Hematopoietic multipotent progenitor cell treated with erythropoietin and hydrocortisone succinate and interleukin-3 and kit ligand, for 17 days (in vitro differentiated cells): ENCODE measurements around the gene ATOH7.
"Not testable (repeated sequence)": the region's sequence is repeated elsewhere in the genome, so short reads cannot be mapped to it uniquely, and the experiment has no call there.

Source experiments
- DNase-seq: peaks from one replicate; pipeline ENCODE4 v3.0.0-alpha.2; 2015; ENCODE audit warnings: low spot score

Gene ATOH7

DNA sequence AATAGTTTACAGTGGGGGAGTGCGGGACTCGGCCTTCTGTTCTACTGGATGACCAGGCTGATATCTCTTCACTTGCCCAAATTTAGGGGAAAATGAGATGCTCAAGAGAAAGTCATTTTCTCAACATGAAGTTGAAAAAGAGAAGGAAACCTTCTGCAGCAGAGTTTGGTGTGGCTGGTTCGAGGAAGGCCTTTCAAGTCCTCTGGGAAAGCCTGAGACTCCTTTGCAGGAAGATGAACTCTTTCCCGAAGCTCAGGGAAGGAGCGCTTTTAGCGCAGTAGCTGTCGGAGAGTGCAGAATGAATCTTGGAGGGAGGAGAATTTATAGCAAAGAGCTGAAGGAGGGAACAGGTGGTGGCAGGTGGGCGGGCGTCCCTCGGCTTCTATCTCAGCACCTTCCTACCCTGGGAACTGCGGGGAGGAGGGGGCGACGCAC is at the start of gene ATOH7:
Gene ATOH7 (minus strand): TSS at position 297 of the 435 bp plus-strand sequence. CDS start 436 bp downstream, outside the sequence.
- no peak for DNase-seq

DNA sequence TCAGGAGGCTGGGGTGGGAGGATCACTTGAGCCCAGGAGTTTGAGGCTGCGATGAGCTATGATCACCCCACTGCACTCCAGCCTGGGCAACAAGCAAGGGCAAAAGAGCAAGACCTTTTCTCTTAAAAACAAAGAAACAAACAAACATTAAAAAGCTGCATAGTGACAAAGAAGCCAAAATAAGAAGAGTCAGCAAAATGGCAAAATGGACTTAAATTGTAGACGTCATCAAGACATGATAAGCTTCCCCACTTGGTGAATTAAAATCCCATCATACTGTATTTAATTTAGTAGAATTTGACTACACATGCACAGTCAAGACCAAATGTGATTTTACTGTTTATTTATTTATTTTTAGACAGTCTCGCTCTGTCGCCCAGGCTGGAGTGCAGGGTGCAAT is 48.8 kb upstream of the ATOH7 start:
- DNase-seq = no peak

DNA sequence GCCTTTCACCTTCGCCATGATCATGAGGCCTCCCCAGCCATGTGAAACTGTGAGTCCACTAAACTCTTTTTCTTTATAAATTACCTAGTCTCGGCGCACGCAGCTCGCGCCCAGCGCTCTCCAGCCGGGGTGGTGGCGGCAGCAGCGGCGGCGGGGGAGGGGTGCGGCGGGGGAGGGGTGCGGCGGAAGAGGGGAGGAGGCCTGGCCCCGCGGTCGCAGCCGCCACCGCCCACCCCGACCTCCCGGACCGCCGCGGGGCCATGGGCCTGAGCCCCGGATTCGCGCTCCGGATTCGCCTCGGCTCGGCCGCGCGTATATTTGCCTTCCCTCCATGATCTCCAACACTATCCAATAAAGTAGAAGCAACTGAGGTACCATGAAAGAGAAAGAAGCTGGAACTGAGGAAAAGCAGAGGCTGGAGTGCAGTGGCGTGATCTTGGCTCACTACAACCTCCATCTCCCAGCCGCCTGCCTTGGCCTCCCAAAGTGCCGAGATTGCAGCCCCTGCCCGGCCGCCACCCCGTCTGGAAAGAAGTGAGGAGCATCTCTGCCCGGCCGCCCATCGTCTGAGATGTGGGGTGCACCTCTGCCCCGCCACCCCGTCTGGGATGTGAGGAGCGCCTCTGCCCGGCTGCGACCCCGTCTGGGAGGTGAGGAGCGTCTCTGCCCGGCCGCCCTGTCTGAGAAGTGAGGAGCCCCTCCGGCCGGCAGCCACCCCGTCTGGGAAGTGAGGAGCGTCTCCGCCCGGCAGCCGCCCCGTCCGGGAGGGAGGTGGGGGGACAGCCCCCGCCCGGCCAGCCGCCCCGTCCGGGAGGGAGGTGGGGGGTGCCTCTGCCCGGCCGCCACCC is 47.2 kb upstream of the ATOH7 start:
- DNase-seq = not testable (repeated sequence)

DNA sequence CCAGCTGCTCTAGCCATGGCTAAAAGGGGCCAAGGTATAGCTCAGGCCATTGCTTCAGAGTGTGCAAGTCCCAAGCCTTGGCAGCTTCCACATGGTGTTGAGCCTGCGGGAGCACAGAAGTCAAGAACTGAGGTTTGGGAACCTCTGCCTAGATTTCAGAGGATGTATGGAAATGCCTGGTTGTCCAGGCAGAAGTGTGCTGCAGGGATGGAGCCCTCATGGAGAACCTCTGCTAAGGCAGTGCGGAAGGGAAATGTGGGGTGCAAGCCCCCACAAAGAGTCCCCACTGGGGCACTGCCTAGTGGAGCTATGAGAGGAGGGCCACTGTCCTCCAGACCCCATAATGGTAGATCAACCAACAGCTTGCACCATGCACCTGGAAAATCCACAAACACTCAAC is 45.9 kb upstream of the ATOH7 start:
- not testable (repeated sequence) for DNase-seq

DNA sequence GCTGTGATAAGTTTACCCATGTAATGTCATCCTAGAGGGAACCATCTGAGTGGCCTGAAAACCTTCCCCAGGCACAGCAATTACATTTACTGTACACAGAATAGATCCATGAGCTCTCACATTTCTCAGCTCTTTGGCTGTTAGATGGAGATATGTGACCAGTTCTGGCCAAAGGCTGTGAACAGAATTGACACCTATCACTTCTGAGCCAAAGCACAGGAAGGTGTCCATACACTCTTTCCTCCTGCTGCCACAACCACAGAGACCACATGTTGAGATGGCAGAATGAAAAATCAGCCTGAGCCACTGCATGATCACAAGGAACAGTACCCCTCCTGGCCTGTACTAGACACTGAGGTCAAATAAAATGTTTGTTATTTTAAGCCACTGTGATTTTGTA is 44.3 kb upstream of the ATOH7 start:
- DNase-seq = no peak

DNA sequence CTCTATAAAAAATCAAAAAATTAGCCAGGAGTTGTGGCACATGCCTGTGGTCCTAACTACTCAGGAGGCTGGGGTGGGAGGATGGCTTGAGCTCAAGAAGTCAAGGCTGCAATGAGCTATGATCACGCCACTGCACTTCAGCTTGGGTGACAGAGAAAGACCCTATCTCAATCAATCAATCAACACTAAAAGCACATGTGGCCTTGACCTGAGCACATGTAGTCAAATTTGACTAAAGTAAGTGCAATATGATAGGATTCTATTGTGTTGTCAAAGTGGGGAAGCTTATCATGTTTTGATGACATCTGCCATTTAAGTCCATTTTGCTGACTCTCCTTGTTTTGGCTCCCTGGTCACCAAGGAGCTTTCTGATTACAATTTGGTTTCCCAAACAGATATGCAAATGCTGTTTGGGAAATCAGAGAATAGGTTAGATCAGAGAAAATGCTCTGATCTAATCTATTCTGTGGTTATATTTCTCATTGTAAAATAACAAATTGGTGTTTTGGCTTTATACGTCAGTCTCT is 43.8 kb upstream of the ATOH7 start:
- DNase-seq = no peak

DNA sequence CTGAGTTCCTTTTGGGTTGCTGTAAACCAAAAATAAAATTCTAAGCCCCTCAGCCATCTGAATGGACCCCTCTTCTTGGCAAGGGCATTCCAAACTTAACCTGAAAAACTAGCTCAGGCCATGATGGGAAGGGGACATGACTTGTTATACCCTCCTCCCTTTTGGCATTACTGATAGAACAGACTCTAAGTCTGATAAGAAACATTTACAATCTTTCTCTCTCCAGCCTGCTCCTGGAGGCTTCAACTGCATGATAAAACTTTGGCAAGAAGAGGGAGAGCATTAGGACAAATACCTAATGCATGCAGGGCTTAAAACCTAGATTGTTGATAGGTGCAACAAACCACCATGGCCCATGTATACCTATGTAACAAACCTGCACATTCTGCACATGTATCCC is 40.9 kb upstream of the ATOH7 start:
- DNase-seq = no peak

DNA sequence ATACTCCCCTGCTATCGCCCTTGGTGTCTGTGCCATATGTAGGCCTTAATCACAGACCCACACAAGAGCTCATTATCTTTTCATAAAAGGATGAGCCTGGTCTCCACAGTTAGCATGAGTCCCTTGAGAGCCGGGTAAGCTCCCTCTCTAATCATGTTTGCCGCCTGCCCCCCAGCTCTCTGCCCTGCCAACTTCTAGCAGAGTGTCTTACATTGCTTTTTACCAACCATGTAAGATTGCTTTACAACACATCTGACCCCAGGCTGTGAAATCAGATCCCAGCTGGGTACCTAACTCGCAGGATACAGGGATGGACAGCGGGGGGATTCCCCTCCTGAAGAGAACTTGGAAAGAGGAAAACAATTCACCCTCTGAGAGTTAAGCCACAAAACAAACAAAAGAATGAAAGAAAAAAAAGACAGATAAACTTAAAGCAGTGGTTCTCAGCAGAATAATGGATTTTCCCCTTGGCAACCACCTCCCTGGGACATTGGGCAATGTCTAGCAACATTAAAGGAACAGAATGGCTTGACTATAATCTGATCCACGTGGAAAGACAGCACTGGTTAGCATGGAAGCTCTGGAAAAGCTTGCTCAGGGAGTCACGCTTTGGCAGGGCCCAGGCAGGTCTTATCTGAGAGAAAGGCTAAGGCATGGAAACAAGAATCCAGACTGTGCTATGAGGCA is 39.4 kb upstream of the ATOH7 start:
- DNase-seq = no peak

DNA sequence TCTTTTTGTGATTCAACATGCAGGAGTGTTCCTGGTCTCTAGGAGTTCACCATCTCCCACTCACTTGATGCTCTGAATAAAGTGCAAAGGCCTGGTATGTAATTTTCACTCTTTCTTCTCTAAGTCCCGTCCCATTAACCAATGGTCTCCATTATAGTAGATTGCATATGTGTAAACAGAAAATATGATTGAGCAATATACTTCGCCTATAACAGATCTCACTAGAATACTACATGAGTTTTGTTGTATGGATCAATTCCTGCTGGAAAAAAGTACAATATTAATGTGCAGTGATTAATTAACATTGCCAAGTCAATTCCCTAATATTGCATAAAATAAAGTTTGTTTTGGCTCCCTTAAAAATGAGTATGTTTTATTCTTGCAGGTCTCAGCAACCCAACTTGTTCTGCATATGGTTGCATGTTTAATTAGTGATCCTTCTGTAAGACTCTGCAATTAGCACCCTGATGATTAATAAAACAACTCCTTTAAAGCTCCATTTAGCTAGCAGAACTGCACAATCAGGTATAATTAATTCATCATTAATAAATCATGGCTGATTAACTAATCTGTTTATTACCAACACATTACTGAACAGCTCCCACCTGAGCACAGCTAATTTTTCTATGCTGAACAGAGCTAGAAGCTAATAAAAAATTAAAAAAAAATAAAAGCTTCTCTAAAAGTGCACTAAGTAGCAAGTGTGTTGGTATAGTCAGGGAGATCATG is 37.8 kb upstream of the ATOH7 start:
- DNase-seq = no peak

DNA sequence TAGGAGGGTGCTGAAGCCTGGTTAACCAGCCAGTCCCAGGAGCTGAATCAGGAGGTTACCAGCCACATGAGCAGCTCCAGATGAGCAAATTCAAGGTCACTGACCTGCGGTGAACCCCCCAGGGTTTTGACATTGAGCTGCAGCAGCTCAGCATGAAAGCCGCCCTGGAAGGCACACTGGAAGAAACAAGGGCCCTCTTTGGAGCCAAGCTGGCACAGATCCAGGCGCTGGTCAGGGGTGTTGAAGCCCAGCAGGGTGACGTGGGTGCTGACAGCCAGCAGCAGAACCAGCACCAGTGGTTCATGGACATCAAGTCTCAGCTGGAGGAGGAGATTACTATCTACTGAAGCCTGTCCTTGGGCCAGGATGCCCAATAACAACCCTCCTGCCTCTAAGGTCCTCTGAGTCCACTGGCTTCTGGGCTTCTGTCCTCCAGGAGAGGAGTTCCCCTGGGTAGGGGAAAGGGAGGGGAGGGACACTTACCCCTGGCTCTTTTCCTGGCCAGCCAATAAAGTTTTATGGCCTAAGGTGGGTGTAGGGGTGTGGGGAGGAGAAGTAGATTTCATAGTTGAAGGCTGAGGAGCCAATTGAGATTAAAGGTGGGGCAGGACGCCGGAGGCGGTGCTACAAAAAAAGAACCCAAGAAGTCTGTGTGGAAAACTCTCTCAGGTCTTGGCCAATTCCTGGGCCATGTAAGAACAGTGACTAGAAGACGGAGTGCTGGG is 29.4 kb upstream of the ATOH7 start:
- DNase-seq = no peak

DNA sequence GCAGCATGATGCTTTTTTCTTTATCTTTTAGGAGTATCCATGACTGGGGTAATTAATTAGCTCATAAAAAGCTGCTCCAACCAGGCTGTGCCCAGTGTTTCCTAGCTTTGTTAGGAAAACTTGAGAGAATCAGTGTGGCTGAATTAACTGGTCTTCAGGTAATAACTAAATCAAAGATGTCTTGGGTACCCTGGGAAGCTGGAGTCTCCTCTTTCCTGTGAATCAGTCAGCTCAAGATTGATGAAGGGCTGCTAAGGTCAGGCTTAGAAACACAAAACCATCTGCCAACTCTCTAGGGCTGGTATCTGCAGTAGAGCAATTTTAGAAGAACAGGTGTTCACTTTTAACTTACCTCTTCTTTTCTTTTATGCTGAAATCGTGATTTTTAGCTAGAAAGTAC is 21.4 kb upstream of the ATOH7 start:
- DNase-seq = no peak

DNA sequence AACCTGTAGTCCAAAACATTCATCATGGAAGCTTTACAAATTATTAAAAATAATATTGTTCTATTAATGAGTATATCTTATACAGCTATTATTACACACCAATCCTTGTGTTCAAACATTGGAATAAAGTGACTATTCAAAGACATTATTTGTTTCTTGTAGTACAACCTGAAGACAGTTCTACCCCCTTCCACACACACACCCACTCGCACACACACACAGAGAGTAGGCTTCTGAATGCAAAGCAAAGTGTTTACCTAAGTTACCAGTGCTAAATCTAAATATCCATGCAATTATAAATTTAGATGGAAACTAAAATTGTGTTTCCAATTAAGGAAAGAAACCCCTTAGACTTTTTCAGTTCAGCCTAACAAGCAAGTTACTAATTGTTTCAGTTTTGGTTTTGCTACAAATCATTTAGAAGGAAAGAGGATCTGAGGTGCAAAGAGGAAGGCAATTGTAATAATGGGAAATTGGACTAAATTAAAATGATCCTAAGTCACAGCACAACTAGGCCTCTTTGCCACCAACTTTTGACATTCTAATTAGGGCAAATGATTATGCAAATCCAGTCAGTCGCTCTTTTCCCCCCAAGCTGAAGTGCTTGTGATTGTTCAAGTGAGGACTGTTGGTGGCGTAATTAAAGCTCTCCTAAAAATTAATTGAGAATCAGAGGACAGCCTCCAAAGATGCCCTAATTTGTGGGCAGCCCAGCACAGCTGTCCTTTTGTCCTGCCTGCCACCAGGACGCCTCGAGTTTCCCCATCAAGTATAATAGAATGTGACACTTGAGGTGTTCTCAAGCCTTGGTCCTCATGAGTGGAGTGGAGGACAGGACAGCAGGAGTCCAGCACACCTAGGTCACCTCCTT is 19.9 kb upstream of the ATOH7 start:
- no peak for DNase-seq

DNA sequence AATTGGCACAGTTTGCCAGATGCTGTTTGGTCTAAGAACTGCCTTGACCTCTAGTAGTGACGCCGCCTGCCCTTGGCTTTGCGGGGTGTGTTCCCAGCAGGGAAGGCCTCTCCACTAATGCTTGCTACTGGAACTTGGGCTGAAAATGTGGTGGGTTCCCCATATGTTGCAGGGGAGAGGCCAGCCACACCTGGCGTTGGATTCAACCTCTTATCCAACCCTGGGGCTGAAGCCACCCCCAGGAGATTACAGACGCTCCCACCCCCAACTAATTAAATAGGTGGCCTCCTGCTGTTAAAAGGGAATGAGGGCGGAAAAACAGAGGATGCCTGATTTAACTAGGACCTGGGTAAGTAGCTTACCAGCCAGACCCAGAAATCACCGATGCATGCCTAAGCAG is 19.2 kb upstream of the ATOH7 start:
- no peak for DNase-seq

DNA sequence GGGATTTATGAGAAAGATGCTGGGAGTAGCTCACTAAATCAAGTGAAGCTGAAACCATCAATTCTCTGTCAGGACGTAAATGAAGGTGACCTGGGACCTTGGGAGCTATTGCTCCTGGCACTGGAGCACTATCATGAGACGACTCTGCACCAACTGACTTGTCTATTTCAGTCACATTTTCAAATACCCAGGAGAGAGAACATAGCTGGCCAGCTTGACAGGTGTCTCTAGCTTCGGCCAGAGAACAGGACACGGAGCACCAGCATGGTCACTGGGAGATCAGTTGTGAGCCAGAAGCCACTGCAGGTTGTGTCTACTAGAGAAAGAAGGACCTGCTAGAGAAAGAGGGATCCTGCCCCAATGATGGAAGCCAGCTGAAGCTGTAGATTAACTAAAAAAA is 17.4 kb upstream of the ATOH7 start:
- DNase-seq = no peak

DNA sequence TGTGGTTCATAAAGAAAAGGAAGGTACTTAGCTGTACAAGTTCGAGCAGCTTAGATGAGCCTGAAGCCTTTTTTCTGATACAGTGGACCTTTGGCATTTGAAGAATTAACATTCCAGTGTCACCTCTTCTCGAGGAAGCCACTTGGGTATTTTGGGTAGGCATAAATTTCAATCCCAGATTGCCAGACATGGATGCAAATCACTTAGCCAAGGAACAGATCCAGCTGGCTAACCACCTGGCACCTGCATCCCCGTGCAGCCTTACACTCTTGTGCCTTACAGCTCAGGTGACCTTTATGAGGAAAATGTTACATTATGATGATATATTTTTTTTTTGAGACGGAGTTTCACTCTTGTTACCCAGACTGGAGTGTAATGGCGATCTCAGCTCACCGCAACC is 16.0 kb upstream of the ATOH7 start:
- DNase-seq = no peak

DNA sequence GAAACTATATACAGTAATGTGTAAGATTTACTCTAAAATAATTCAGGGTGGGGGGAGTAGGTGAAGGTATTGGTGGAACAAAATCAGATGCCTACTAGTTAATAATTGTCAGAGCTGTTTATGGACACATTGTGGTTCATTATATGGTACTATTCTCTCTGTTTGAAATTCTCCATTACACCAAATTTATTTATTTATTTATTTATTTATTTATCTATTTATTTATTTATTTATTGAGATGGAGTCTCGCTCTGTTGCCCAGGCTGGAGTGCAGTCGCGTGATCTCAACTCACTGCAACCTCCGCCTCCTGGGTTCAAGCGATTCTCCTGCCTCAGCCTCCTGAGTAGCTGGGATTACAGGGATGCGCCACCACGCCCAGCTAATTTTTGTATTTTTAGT is 14.5 kb upstream of the ATOH7 start:
- DNase-seq = not testable (repeated sequence)

DNA sequence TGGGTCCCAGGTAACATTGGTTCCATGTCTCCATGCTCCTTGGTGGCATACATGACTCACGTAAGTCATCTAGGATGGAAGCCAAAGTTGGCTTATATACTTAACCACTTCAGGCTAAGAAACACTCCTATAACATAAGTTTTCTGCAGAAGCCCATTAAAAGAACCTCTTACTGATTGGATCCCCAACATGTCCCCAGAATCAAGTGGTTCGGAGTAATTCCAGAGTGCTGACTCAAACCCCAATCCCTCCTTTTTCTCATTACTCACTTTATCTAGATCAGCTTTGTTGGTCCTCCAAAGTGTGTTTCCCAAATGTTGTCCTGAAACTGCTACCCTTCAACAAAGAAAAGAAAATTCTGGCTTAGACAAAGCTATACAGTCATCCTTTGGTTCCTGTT is 10.1 kb upstream of the ATOH7 start:
- no peak for DNase-seq

DNA sequence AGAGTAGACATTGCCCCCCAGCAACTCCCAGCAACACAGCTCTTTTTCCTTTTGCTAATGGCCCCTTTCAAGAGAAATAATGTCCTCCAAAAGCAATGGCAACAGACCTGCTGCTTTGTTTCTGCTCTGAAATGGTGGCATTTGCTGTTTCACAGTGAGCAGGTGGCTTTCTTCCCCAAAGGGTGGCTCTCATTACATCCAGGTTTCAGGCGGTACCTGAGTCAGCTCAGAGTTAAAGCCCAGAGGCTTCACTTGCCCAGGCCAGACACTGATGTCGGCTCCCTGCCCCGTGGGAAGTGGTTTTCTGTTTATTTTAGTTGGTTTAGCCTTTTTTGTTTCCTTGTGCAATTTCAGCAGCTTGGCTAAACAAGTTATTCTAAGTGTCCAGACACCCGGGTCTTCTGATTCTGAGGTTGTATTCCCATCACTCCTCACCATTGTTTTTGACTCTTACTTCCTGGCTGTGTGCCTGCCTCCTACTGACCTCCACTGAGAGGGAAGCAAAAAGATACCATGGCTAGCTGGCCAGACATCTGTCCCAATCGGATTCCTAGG is 7.8 kb upstream of the ATOH7 start:
- DNase-seq = no peak

DNA sequence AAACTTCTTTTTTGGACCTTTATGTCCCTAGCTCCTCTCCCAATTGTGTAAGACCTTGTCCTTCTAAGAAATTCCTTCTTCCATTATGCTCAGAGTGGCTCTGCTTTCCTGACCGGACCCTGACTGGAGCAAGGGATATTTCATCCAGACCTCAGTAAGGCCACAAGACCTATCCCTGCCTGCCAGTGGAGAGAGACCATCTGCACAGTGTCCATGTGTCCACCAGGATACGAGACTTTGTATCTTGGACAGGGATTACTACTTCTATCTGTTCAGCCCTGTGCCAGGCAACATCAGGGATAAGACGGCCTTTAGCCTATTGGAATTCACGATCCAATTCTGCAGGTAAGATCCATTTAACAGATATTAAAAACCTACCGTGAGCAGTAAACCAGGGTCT is 7.2 kb upstream of the ATOH7 start:
- DNase-seq = no peak

DNA sequence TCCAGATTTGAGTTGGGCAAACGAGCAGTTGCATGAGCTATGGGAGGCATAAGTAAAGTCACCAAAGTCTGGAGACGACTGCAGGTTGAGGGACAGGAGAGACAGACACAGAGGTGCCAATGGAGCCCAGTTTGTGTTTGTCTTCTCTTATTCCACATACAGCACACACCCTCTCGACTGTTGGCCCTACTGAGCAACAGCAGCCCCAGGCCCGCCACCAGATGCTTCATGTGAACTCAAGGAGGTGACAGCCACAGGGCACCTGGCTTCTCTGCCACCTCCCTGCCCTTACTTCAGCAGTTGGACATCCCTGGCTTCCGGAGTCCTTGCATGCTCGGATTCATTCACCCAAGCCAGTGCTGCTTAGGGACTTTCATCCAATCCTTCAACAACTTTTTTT is 6.5 kb upstream of the ATOH7 start:
- no peak for DNase-seq

DNA sequence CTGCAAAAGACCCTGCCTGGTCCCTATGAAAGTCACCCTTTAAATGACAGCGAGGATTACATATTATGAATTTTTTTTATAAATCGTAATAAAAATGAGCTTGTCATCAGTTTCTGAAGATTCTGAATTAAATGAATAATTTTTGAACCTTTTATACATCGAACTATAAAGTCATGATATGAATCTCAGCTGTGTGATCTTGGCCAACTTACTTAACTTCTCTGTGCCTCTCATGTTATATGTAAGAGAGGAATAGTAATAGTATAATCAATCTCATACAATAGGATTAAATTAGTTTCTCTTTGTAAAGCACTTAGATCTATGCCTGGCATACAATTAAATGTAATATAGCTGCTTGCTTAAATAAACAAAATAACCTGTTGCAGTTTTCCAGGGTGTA is 5.3 kb upstream of the ATOH7 start:
- no peak for DNase-seq
